Myocyte (in vitro differentiated cells): Measurements from ENCODE around the gene VIPR1. TPM values are rescaled to one million over a fixed set of nuclear protein-coding genes. Genes with fewer than 3 reads are reported as not detected.

Experiments
- DNase-seq: peaks from one replicate; pipeline ENCODE4 v3.0.0-alpha.2; 2012; ENCODE audit warnings: low read depth
- total RNA-seq: library from RNA; depleted of rRNA; stranded (reverse); fragments of >200 nt; gene quantifications from 2 replicates; pipeline ENCODE4 v1.2.3, GENCODE V29; 2014

Gene VIPR1
- total RNA-seq, 1 donor from 2014 or later = not detected

DNA sequence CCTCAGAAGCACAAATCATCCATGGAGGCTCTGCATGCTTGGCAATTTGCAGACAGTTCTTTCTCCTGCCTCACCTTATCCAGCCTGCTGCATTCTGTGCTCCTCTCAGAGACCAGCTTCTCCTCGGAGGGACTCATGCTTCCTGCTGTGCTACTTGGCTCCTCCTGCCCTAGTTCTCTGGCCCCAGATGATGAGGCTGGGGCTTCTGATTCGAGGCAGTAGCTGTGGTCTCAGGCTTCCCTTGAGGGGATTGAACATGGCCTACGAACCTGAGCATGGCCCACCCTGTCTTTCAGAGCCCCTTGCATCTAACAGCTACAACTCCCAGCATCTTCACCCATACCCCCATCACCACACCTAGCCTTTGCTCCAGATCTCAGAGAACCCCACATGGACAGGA, 6.7 kb downstream of the VIPR1 start:
- DNase-seq = no peak

DNA sequence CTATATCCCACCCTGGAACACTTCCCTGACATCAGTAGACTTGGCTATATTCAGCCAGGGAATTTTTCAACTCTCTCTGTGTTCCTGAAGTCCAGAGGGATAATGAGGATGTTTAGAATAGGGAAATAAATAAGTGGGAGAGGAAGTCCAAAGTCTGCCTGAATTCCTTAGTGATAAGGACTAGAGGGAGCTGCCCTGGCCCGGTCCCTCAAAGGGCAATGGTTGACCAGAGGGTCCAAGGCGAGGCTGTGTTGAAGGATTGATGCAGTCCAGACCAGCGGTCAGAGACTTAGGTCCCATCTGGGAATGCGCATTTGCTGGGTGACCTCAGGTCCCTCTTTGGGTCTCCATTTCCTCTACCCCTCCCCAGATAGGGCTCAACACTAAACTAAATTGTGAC, 7.9 kb downstream of the VIPR1 start:
- DNase-seq = no peak

DNA sequence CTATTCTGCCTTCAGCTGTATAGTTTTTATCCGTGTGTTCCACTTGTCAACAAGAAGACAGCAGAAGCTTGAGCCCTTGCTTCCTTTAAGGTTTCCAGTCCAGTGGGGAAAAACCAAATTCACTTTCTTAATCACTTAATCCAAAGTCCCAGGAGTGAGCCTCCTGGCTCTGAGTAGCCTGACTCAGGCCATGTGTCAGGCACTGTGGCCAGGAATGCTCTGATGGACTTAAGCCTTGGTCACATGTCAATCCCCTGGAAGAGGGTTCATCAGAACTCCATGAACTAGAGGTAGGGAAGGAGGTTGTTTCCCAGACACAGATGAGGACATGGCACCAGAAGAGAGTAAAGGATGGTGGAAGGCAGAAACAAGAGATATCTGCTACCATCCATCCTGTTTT, 8.8 kb downstream of the VIPR1 start:
- DNase-seq = no peak

DNA sequence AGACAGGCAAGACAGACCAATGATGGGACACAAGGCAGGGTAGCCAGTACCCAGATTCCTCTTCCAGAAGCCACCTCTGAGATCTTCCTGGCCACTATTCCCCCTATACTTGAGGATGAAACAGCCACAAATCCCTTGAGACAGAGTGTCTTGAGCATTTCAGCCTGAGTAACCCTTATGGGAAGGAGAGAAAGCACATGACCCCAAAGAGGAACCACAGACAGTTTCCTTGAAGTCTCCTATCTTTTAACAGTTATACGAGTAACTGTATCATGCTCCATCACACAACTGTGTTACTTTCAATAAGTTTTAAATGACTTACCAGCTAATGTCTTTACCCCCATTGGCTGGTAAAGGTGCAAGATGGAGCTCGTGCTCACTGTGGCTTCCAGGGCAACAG, 9.3 kb downstream of the VIPR1 start:
- no peak for DNase-seq

DNA sequence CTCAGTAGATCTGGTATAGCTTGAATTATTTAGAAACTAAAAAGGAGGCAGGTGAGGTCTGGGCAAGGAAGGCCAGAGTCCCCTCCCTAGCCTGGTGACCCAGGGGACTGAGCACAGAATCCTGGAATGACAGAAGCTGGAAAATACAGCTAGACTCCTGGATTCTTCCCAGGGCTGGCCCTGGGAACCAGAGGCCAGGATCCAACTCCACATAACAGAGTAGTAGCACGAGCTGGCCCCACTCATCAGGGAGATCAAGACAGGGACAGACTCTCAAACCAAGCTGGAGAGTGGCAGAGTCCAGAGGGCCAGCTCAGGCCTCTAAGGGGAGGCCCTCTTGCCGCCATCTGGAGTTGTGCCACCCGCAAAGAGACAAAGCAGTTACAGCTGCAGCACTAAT, 10.7 kb downstream of the VIPR1 start:
- no peak for DNase-seq

DNA sequence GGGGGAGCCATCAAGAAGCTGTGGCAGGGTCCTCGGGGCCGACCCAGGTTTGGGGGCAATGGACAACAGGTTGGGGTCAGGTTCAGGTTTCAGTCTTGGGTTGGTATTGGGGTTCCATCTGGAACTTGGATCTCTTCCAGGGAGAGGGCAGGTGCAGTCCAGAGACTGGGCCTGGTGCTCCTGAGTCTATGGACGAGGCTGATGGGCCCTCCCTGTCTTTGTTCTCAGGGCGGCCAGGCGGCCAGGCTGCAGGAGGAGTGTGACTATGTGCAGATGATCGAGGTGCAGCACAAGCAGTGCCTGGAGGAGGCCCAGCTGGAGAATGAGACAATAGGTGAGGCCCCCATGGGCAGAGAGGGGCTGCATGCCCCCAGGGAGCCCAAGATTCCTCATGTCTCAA, 11.1 kb downstream of the VIPR1 start:
- no peak for DNase-seq

DNA sequence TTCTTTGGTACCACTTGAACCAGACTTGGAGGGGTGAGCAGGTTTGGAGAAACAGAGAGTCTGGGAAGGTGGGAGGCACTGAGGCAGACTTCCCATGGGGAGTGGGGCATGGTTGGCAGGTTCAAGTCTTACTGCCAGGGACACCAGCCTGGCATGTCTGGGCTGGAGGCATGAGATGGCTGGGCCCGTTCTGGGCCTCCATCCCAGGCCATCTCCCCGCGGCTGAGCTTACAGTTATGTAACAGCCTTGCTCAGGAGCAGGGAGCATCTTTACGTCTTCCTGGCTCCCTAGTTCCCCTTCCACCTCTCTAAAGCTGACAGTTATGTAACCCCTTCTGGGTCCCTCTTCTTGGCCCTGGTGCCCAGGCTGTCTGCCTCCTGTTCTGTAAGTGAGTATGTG, 12.4 kb downstream of the VIPR1 start:
- no peak for DNase-seq

DNA sequence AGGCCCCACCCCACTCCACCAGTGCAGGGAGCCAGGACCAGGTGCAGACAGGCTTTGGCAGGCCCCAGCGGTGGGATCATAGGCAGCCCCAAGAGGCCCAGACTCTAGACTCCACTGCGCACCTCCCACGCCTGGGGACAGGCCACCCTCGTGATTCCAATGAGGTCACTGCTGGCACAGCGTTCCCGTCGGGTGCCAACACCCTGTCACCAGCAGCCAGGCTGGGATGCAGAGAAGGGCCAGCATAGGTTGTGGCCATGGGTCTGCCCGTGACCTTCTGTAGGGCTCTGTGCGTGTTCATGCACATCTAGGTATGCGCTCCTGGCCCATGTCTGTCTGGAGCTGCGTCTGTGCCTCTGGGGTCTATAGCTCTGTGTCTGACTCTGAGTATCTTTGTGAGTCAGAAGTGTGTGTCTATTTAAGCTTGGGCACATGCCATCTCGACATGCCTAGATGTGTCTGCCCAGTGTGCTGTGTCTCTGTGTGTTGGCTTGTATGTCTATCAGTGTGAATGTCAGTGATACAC, 13.0 kb downstream of the VIPR1 start:
- no peak for DNase-seq

DNA sequence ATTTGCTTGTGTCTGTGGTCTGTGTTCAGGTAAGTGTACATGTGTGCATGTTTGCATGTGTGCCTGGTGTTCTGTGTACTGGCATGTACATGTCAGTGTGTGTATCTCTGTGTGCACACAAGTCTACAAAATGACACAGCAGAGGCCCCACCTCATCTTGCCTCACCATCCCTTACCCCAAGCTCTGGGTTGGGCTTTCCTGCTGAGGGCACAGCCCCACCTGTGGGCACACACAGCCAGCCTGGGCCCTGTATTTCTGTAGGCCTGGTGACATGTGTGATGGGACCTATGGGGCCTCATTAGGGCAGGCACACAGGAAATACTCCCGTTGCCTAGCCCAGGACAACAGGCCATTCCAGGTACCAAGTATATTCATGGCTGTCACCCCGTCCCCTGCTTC, 13.5 kb downstream of the VIPR1 start:
- no peak for DNase-seq

DNA sequence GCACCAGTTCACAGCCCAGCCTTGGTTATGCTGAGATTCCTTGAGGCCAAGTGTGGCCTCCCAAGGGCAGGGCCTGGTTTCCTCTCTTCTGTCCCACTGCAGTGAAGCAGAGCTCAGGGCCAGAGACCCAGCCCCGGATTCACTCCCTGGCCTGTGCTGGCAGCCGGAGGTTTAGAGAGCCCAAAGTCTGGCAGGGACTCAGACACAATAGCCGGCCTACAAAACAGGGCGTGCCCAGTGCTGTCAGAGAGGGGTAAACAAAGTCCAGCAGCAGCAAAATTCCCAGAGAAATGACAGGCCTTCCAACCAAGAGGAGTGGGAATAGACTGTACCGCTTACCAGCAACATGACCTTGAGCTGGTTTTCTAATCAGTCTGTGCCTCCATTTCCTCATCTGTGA, 14.0 kb downstream of the VIPR1 start:
- DNase-seq = no peak

DNA sequence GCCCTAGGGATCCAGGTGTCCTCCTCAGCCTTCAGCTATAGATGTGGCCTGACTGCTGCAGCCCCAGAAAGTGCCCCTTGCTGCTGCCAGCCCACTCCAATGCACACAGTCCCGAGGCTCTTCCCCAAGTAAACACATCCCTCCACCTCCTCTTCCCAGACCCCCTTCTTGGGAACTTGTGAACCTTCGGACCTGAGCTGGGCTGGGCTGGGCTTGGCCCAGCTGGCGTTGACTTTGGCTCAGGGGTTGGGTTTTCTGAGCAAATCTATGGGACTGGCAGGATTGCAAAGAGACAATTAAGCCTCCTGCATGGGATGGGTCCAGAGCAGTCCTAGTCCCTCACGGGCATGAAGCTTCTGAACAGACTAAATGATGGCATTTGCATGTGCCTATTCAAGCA, 14.7 kb downstream of the VIPR1 start:
- DNase-seq = no peak

DNA sequence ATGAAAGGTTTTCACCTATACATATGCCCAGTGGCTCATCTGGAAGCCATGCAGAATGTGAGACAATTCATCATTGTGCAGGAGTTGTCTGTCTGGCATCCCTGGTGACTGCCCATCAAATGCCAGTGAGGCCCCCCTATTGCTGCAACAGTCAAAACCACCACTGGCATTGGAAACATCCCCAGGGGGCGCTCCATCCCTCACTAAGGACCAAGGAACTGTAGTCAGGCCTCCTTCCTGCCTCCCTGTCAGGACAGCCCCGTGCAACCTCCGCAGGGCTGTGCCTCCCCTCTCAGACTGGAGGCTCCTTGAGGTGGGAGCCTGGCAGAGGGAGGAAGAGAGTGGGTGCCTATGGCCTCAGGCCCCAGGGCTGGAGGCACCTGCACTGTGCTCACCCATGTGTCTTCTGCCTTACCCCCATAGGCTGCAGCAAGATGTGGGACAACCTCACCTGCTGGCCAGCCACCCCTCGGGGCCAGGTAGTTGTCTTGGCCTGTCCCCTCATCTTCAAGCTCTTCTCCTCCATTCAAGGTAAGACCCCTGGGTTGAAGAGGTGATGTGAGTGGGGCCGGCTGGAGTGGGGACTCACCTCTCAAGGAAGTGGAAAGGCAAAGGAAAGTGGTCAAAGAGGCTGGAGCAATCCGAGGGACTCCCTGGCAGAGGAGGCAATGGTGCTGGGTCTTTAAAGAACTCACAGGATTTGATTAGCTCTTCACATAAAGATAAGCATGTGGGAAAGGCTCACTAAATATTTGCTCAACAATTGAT, 16.5 kb downstream of the VIPR1 start:
- DNase-seq = no peak

DNA sequence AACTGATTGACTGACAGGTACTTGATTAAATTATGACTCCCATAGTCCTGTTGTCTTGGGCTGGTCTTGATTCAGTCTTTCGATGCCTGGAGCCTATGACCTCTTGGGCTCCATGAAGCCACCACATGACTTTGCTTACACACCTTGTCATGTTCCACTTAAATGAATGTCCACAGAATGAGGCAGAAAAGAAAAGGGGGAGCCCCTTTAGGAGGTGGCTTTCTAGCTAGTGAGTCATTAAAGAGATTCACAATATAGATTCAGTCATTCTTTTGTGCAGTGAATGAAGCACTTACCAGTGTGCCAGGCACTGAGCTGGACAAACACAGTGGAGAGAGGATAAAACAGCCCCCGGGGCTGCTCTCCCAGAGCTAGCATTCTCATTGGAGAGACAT, 17.1 kb downstream of the VIPR1 start:
- DNase-seq = no peak

DNA sequence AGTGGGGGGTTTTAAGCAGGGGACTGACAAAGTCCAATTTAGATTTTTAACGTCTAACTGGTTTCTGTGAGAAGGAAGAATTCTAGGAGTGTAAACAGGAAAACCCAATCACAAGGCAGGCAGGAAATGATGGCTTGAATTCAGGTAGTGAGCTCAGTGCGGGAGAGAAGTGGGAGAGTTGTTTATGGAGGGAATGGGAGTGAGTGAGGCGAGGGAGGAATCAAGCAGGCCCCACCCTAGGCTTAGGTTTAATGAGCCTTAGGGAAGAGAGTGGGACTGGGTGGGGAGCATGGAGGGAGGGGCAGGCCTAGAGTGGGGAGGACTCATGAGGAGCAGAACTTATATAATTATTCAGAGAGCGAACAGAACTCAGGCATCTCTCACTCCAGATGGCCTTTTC, 17.9 kb downstream of the VIPR1 start:
- DNase-seq = no peak

DNA sequence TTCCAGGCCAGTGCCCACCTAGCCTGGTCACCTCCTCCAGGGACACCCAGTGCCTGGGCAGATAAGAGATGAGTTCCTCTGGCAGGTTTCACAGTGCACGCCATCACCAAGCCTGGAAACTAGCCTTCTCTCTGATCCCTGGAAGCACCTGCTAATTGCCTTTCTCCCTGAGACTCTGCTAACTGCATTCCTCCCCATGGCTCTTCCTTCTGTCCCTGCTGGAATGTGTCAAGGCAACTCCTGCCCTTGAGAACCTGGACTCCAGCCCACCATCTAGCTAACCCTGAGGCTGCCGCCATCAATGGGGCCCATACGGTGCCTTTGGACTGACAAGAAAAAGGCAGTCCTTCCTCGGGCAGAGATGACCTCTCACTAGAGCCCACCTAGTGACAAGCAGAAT, 18.5 kb downstream of the VIPR1 start:
- DNase-seq = no peak

DNA sequence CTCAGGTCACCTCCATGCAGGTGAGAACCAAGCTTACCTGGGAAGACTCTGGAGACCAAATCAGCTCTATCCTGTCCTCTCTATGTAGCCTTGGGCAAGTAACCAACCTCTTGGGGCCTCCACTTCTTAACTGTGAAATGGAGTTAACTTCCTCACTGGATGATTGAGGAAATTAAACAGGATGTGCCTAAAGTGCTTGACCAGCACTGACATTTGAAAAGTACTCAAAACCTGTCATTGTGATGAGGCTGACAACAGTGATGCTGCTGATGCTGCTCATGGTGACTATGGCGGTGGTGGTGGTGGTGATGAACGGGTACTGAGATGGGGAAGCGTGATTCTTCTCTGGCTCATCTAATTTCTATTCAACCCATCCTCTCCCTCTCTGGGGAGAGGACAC, 22.3 kb downstream of the VIPR1 start:
- no peak for DNase-seq

DNA sequence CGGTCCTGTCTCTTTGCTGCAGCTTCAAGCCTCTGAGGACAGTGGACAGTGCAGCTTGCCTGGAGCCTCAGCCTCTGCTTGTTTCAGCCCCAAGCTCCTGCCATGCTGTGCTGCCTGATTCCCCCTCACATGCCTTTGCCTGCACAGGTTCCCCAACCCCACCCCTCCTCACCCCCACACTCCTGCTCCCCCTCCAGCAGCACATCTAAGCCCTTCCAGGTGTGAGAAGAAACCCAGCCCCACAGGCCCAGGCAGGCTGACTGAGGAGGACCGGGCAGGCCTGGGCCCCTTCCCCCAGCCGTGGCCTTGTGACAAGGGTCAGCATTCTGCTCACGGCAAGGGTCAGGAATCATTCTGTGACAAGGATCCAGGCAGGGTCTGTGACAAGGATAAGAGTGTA, 22.8 kb downstream of the VIPR1 start:
- DNase-seq = no peak

DNA sequence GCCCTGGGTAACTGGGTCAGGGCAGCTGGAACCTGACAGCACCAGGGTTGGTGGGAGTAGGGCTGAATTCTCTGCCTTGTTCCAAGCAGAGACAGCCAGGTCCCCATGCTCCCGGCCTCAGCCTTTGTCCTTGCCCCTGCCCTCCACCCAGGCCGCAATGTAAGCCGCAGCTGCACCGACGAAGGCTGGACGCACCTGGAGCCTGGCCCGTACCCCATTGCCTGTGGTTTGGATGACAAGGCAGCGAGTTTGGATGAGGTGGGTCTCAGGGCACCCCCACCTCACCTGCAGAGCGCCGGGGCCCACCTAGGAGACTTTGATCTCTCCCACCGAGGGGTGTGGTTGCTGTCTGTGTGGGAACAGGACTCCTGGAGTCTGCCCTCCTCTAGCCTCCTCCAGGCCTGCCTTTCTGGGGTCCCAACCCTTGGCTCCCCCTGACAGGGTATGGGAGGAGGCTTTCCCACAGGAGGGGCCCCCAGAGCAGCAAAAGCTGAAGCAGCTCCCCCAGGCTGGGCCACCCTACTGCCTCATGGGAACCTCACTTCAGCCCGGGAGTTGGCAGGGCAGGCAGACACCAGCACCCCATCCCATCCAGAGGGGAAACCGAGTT, 23.4 kb downstream of the VIPR1 start:
- no peak for DNase-seq

DNA sequence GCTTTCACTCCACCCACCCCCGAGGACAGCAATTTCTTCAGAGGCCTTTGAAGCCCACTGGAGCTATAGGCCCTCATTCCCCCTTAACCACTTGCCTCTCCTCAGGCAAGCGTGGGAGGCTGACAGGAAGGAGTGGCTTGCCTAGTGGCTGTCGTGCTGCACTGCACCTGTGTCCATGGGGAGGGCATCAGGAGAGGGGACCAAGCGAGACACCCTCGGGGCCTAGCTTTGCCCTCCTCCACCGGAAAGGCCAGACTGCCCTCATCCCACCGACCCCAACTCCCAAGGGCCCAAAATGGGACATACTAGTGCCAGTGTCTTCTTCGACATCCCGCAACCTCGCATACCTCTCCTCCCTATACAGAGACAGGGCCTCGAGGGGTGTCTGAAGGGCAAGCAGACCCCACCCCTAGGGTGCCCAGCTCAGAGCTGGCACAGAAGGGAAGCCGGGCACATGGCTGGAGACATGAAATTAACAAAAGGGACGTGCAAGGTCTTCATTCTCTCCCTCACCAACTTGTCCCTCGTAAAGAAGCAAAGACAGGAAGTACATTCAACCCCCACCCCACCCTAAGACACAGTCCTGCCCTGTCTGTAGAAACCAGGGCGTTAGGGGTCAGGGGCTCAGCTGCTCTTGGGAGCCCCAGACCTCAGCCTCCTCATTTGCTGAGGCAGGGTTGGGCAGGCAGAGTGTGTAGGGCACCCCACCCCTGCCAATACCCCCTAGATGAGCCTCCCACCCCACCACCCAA, 24.3 kb downstream of the VIPR1 start:
- DNase-seq = no peak

DNA sequence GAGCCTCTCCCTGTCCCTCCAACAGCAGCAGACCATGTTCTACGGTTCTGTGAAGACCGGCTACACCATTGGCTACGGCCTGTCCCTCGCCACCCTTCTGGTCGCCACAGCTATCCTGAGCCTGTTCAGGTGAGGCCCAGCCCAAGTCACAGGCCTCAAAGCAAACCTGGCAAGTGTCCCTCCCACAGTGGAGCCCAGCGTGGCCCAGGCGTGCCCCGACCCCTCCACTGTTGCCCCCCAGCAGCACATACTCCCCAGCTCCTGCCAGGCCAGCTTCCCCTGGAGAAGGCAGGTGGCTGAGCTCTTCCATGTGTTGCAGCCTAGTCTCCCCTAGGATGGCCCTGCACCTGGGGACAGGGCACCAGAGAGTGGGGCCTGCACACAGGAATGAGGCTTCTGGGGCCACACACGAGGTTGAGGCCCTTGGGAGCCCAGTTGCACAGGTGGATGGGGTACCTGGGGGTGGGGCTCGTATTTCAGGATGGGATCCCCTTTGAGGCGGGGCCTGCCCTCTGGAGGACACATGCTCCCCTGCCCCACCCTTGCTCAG, 25.0 kb downstream of the VIPR1 start:
- no peak for DNase-seq

DNA sequence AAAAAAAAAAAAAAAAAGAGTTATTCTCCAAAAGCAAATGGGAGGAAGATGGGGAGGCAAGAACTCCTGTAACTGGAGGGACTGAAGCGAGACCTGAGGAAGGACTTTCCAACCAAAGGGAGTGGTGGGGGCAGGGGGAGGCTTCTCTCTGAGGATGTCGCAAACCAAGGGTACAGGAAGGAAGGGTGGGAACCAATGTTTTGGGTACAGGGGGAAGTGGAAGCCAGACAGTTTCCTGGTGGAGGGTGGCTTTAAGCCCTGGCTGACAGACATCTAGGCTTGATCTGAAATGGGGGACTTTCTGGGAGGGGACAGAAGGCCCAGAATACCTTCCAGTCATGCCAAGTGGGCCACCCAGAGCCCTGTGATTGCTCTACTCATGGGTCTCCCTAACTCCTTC, 27.0 kb downstream of the VIPR1 start:
- no peak for DNase-seq

DNA sequence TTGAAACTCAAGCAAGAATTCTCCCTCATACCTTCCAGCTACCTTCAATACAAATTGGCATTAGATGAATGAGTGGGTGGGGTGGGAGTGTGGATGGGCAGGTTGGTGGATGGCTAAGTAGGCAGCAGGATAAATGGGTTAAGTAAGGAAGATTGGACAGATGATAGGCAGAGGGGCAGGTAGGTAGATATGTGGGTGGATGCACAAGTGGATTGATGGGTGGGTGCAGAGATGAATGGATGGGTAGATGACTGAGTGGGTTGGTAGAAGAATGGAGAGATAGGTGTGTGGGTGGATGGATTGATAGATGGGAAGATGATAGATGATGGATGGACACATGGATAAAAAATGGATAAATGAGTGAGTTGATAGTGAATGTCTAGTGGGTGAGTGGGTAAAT, 27.6 kb downstream of the VIPR1 start:
- DNase-seq = no peak
